DMS114 treated with DMSO at 0.1 percent for 48 hours (cell line): Measurements from ENCODE around the gene BAG5.
A peak's percentile ranks its signal among the peaks of the same experiment; 100 is the strongest.
"Not testable (repeated sequence)": the region's sequence is repeated elsewhere in the genome, so short reads cannot be mapped to it uniquely, and the experiment has no call there.

ENCODE experiments used
- DNase-seq: peaks from one replicate; lab custom pipeline; 2025; ENCODE audit not compliant: unreplicated experiment; lab: John Stamatoyannopoulos, UW

The BAG5 gene

GRCh38 chr14:103535081-103535890 lies 27.2 kb downstream of the BAG5 start:
- DNase-seq, result no peak

GRCh38 chr14:103534576-103535061 lies 27.8 kb downstream of the BAG5 start:
- DNase-seq, result no peak

GRCh38 chr14:103533999-103534575 lies 28.4 kb downstream of the BAG5 start:
- no peak for DNase-seq

- DNase-seq, result no peak
These were observed 29.1 kb downstream of the BAG5 start for GRCh38 chr14:103533137-103533998.

- DNase-seq, result no peak
These were observed 30.0 kb downstream of the BAG5 start for GRCh38 chr14:103532216-103533136.

GRCh38 chr14:103531421-103532215 lies 30.8 kb downstream of the BAG5 start:
- no peak for DNase-seq

- DNase-seq, result no peak
These were observed 31.6 kb downstream of the BAG5 start for GRCh38 chr14:103530831-103531230.

GRCh38 chr14:103530390-103530789 lies 32.1 kb downstream of the BAG5 start:
- DNase-seq, result no peak

GRCh38 chr14:103529383-103530365 lies 32.8 kb downstream of the BAG5 start:
- DNase-seq, result no peak

- DNase-seq, result peak; percentile 31
These were observed 33.7 kb downstream of the BAG5 start, which contains the start of gene TRMT61A for GRCh38 chr14:103528587-103529382. Gene TRMT61A, plus strand, starts transcription at chr14:103529196. Its CDS starts 783 bp downstream, at chr14:103529979.

- no peak for DNase-seq
These were observed 34.3 kb downstream of the BAG5 start for GRCh38 chr14:103528146-103528586.

GRCh38 chr14:103527408-103528145 lies 34.9 kb downstream of the BAG5 start:
- DNase-seq, result no peak

- no peak for DNase-seq
These were observed 35.6 kb downstream of the BAG5 start for GRCh38 chr14:103526914-103527248.

GRCh38 chr14:103526247-103526913 lies 36.1 kb downstream of the BAG5 start:
- no peak for DNase-seq

- not testable (repeated sequence) for DNase-seq
These were observed 36.8 kb downstream of the BAG5 start for GRCh38 chr14:103525430-103526246.
